ENCODE measurements around the gene TMEM171. TPM values are rescaled to one million over a fixed set of nuclear protein-coding genes. Genes with fewer than 3 reads are reported as not detected.

Gene TMEM171, protein sequence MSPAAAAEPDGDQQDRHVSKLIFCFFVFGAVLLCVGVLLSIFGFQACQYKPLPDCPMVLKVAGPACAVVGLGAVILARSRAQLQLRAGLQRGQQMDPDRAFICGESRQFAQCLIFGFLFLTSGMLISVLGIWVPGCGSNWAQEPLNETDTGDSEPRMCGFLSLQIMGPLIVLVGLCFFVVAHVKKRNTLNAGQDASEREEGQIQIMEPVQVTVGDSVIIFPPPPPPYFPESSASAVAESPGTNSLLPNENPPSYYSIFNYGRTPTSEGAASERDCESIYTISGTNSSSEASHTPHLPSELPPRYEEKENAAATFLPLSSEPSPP
- total RNA-seq: 0.49 TPM

DNA sequence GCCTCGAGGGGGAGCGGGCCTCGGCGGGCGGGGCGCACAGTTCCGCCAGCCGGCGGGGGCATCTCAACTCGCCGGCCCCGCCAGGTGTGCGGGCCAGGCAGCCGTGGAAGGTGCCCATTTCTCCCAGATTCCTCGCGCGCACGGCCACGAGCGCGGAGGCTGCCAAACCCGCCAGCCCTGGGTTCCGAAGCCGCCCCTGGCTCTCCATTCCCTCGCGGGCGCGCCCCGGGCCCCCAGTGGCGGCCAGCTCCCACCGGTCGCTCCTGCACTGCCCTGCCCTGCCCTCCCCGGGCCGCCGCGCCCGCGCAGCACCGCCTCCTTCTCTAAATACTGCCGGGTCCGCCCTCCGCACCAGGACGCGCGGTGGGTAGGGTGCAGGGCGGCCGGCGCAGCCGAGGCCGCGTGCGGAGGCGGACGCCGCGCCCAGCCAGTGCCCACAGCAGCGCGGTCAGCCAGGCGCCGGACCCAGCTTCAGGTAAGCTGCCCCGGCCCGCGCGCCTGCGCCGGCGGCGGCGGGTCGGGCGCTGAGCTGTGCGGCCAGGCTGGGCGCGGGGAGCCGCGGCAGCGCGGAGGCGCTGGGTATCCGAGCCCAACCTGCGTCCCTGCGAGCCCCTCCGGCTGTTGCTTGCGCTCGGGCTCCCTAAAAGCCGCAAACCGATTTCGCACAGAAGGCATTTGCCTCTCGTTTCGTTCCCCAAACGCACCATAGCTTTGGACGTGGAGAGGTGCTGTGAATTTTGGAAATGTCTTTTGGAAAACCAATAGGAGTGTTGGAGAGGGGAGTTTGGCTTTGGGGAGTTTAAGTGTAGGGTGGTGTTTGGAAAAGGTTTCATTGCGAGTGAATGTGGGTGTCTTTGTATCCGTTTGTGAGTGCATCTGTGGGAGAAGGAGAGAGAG, at the start of gene TMEM171:
TMEM171 (plus strand) TSS at position 354 of the 897 bp plus-strand sequence. CDS start 2,799 bp downstream, outside the sequence.
- DNase-seq: no peak

DNA sequence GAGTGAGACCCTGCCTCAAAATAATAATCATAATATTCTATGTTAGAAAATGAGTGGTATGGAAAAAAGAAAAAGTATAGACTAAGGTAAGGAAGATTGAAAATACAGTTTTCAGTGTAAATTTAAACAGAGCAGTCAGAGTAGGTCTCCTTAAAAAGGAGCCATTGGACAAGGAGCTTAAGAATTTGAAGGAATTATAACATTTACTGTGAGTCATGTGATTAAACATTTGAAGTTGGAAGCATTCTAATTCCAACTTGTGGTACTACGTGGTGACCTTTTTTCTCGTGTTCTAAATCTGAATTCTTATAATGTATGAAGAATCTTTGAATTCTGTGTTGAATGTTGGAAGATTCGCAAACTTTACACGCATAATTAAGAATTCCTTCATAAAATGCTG, 39.3 kb upstream of the TMEM171 start:
- no peak for DNase-seq

DNA sequence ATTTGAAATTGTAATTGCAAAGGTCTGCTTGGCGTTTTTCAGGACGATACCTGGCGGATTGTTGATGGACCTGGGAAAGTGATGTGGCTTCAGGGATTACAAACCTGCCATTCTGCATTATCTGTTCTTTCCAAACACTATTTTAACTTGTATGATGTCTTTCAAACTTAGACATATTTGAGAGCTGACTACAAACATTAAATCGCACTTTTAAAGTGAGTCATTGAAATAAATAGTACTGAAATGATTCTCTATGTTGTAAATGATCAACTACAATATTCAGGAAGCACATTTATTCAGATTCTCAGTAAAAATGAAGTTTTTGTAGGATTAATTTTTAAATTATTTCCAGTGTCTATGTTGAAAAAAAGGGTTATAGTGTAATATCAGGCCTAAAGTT, 32.3 kb upstream of the TMEM171 start:
- DNase-seq: no peak

DNA sequence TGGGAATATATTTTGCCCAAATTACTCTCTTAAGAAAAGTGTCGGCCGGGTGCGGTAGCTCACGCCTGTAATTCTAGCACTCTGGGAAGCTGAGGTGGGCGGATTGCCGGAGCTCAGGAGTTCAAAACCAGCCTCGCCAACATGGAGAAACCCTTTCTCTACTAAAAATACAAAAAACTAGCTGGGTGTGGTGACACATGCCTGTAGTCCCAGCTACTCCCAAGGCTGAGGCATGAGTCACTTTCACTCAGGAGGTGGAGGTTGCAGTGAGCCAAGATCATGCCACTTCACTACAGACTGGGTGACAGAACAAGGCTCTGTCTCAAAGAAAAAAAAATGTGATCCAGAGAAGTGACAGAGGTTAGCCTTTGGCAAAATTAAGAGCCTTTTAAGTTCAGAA, 26.4 kb upstream of the TMEM171 start:
- no peak for DNase-seq

DNA sequence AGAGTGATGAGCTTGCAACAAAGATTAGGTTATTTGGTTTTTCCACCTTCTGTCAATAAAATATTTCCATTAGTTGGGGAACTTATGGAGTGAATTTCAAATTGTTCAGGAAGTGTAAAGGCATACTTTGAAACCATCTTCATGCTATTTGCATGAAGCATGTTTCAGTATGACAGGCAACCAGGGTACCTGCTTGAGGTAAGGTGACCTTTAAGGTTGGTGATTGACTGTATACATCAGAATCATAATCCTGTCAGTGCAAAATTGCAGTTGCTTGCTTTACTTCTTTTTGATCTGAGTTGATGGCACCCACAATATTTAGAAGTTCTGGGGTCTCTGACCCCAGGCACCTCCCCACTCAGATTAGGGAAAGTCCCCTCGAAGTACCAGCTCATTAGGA, 26.0 kb upstream of the TMEM171 start:
- no peak for DNase-seq

DNA sequence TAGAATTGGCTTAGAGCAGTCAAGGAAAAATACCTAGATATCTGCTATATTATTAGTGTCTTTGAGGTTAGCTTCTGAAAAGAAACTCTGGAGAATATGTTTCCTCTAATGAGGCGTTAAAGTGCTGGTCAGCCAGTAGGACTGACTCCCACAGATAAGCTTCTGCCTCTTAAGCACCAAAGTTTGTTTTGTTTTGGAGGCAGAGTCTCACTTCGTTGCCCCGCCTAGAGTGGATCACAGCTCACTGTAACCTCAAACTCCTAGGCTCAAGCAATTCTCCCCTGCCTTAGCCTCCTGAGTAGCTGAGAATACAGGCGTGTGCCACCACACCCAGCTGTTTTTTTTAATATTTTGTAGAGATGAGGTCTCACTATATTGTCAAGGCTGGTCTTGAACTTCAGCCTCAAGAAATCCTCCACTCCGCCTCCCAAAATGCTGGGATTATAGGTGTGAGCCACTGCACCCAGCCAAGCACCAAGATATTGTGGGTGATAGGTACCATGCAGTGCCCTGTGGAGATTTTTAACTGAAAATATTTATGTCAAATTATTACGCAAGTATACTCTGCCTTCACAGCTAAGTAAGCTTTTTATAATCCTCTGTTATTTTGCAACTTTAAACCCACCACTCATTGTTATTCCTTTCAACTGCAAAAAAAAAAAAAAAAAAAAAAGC, 24.7 kb upstream of the TMEM171 start:
- DNase-seq: no peak

DNA sequence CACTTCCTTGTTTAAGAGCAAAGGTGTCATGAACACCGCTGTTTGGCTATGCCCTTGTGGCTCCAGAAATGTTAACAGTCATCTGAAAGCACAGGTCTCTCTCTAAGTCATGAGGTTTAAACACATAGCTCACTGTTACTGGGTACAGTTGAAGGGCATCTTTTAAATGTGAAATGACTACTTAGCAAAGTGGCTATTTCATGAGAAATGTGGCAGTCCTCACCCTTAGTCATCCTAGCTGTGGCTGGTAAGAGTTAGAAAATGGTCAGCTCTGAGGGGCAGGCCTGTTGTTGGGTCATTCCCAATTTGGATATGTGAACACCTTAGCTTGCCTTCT, 24.2 kb upstream of the TMEM171 start:
- DNase-seq: no peak

DNA sequence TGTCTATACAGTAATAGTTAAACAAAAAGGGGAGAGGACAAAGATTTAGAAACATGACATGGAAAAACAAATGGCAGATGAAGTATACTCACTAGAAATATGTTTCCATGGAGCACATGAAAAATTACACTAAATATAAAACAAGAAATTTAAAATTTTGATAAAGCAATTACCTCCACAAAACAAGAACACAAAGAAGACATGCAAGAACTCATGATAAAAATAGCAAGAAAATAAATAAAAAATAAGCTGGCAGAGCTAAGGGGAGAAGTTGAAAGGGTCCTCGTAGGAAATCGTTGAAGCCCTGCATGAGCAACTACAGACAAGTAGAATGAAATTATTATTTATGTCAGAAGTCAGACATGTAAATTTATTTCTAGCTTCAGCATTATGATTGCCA, 22.6 kb upstream of the TMEM171 start:
- no peak for DNase-seq

DNA sequence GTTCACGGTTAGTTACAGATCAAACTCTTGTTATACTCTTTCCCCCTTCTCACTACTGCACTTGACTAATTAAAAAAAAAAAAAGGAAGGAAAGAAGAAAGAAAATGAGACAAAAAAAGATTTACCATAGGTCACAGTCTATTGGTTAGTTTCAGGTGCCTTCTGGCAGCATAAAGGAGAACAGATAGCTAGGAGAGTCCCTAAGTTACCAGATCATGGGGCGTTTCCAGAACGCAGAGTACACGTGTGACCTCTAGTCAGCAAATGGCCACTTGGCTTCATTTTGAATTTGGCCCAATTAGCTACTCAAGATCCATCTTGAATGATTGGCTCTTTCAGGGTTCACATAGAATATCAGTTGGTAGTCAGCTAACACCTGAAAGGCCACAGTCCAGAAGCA, 20.3 kb upstream of the TMEM171 start:
- DNase-seq: no peak

DNA sequence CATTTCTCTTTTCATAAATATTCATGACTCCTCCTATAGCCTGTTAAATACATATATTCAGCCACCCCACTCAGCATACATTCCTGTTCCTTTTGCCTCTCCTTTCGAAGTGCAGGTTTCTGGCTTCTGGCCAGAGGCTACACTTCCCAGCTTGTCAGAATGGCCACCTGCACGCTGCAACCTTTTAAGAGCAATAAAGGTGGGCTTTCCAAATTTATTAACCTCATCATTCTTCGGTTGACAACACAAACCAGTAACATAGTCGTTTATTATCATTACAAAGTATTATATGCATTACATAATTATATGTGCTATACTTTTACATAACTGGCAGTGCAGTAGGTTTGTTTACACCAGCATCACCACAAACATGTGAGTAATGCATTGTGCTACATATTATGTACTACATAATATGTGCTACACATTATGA, 16.5 kb upstream of the TMEM171 start:
- DNase-seq: no peak

DNA sequence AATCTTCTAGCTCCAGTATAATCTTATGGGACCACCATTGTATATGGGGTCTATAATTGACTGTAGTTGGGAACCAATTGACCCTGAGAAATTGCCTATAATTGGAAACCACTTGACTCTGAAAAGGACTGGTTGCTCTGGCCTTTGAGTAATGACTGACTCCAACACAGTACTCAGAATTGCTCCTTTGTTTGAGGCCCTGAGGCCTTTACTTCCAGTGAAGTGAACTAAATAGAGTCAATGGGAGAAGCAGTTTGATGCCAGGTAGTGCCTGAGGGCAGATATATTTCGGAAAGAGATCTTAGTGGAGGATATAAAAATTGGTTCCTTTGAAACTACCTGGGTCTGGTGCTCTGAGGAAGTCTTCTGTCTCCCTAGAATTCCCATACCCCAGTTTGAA, 16.0 kb upstream of the TMEM171 start:
- DNase-seq: no peak

DNA sequence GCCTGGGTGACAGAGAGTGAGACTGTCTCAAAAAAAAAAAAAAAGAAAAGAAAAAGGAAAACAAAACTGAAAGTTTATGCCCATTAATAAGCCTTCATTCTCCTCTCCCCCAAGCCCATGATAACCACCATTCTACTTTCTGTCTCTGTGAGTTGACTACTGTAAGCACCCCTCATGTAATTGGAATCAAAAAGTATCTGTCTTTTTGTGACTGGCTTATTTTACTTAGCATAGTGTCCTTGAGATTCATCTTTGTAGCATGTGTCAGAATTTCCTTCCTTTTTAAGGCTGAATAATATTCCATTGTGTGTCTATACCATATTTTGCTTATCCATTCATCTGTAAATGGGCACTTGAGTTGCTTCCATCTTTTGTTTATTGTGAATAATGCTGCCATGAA, 14.0 kb upstream of the TMEM171 start:
- DNase-seq: no peak

DNA sequence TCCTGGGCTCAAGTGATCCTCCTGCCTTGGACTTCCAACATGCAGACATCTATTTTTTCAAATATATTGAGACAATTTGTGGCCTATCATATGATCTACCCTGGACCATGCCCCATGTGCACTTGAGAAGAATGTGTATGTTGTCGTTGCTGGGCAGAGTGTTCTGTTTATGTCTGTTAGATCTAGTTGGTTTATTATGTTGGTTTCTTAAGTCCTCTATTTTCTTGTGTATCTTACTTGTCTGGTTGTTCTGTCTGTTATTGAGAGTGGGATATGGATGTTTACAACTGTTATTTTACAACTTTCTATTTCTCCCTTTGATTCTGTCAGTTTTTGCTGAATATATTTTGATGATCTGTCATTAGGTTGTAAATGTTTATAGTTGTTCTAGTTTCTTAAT, 10.2 kb upstream of the TMEM171 start:
- no peak for DNase-seq

DNA sequence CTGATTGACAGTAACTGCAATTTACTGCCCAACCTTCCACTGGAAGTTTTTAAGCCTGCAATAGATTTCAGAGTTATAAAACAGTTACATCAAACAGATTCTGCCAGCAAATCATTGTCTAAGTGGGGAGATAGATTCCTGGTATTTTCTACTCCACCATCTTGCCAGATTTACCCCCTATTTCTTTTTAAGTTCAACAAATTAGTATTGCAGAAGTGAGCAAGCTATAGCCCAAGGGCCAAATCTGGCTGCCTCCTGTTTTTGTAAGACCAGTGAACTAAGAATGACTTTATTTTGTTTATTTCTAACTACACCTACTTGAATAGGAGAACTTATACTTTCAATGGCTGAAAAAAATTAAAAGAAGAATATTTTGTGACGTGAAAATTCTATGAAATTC, 8.8 kb upstream of the TMEM171 start:
- no peak for DNase-seq

DNA sequence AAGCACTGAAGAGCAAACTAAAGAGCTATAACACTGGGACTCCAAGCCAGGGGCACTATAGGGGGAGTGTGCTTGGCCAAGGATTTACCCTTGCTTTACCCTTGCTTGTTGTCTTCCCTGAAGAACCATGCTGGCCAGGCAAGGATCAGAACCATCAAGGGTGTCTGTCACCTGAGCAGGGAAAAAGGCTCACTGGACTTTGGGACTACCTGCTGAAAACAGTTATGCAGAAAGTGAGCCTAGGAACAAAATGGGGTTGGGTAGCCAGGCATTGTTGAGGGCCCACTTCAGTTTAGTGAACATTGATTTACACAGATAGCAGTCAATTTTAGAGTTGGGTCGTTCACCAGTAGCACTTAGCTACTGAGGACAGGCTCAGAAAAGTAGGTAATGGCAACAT, 8.0 kb upstream of the TMEM171 start:
- no peak for DNase-seq

DNA sequence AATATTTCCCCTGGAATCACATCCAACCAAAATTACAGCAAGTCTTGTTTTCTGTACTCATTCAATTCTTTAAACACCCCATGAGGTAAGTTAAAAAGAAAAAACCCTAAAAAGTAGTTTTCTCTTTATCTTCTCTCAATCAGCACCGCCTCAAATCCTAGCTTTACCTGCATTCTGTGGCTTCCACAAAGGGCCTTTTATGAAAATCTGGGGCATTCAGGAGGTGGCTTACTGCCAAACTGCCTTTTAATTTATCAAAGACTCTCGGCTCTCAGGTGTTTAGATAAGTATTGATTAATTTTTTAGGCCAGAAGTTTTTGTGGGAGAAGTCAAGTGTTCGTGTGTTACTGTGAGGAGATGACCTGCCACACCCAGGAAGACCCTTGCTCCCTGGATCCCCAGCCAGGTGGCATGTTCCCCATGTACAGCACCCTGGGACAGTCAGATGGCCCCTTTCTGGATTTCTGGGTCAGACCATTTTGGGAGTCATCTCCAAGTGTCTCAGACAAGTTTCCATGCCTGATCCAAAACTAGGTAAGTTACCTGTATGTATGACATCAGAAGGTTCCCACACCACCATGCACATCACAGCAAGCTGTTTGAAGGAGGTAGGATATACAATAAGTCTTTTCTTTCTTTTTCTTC, 6.2 kb upstream of the TMEM171 start:
- DNase-seq: no peak

DNA sequence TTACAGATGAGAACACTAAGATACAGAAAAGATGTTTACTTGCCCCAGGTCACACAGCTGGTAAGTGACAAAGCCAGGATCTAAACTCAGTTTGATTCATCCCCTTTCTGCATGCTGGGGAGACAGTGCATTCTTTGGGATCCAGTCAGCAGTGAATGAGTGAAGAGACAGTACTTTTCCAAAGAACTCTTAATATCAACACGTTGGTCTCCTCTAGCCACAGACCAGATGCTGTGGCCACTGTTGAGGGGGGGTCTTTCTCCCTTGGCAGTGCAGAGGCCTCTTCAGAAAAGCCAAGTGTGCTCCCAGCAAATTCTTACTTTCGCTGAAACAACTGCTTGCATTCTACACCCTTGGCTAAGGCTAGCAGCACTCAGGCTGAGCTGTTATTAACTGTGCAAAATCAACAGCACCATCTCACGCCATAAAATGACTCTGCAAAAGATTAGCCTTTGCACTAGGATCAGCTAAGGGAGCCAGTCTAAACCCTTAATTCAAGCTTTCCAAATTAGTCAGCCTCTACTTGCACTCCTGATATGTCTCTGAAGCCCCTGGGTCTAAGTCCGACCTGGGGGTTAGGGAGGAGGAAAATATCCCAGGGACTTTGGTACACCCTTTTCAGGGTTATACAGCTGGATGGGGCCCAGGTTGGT, 4.8 kb upstream of the TMEM171 start:
- DNase-seq: no peak

DNA sequence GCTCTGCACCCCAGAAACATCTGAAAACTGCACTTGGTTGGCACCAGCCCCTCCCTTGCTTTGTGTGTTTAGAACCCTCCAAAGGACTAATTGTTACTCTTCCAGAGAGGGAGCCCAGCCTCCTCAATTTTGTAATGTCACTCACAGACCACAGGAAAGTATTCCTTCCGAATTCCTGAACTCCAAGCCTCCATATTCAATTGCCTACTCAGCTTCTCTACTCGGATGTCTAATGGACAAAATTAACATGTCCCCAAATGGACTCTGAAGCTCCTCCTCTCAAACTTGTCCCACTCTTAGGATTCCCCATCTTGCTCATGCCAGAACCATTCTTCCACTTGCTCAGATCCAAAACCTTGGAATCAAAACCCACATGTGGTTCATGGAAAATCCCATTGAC, 3.9 kb upstream of the TMEM171 start:
- no peak for DNase-seq

DNA sequence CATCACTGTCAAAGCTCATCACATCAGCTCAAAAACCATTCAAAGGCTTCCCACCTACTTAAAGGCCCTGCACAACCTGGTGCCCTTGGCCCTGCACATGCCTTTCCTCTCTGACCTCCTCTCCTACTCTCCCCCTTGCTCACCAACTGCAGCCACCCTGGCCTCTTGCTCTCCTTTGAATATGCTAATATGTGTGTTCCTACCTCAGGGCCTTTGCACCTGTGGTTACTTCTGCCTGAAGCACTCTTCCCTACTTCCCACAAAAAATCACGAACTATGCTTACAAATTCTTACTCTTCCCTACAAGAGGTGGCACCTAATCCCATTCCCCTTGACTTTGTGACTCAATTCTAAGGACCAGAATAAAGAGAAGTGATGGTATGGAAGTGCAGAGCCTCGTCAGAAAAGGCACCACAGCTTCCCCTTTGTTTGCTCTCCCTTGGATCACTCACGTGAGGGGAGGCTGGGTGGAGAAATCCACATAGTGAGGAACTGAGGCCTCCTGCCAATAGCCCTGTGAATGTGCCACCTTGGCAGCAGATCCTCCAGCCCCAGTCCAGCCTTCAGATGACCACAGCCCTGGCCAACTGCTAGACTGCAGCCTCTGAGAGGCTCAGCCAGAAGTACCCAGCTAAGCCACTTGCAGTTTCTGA, 3.2 kb upstream of the TMEM171 start:
- DNase-seq: no peak

DNA sequence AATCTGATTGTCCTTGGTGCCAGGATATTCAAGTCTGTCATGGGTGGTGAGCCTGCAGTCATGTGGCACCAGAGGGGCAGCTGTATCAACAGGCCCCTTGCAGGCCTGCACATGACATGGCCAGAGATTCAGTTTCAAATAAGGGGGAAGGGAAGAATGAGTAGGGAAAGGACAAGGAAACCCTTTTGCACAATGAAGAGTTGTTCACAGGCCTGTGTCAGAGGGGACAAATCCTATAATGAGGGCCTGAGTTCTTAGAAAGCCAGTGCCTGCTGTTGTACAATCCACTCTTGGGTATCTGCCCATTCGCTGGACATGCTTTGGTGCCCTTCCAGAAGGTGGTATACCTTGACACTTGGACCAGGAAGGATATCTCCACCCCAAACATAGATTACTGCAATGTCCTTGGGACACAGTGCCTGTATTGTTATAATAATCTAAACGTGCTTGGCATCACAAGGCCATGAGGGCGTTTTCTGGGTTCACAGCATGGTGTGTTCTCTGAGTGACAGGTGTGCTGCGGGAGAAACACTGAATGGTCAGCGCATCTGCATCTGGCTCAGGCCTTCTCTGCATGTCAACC, 1.9 kb upstream of the TMEM171 start:
- no peak for DNase-seq

DNA sequence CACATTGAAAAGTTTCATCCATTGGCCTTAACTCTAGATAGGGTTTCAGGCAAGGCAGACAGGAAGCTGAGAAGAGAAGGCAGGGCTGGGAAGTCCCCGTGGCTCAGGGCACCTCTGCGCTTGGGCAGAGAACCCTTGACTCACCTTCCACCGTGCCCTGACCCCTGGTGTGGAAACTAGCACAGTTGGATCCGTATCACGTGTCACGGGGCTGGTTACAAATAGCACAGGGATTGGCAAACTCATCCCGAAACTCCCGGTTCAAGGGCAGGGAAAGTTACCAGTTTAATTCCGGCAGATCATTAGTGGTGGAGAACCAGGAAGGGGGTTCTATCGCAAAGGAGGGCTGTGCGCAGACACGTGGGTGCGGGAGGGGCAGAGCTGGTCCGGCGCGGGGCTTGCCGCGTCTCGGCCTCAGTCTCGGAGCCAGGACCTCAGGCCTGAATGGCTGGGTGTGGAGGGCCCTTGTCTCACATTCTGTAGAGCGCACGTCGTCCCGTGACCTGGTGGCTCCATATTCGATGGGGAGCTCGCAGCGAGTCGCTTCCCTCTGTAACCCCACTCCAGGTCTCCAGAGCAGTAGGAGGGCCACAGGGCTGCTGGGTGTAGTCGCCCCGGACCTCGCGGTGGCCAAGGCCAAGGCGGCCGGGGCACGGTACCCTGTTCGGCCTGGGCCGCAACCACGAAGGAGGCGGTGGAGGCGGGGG, 771 bp upstream of the TMEM171 start:
- DNase-seq: no peak
